ENCODE results near the gene NR2E3.

Gene NR2E3

DNA sequence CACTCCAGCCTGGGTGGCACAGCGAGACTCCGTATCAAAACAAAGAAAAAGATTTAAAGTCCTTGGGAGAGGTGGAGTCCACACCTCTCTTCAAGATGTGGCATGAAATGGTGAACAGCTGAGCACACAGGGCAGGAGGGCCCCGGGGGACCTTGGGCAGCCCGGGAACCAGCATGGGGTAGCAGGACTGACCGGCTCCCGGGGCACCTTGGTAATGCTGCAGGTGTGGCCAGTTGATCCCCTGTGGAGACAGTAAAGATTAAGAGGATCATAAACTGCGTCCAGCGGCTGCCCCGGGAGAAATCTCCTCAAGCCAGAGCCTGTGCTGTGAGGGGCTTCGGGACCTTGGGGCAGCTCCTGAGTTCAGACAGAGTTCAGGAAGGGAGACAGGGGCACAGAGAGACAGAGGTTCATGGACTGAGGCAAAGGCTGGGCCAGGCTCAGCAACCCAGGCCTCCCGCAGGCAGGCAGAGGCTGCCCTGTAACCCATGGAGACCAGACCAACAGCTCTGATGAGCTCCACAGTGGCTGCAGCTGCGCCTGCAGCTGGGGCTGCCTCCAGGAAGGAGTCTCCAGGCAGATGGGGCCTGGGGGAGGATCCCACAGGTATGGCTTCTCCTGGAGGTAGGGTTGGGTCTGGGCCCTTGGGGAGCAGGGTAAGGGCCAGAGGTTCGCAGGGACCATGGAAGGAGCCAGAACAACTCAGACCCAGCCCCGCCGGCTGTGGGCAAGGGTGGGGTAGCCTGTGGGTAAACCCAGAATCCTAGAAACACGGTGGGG is at the start of gene NR2E3:
Gene NR2E3, plus strand, starts transcription at position 299 of the 780 bp plus-strand sequence. Its CDS starts 190 bp downstream, at position 489.
- no peak for DNase-seq

DNA sequence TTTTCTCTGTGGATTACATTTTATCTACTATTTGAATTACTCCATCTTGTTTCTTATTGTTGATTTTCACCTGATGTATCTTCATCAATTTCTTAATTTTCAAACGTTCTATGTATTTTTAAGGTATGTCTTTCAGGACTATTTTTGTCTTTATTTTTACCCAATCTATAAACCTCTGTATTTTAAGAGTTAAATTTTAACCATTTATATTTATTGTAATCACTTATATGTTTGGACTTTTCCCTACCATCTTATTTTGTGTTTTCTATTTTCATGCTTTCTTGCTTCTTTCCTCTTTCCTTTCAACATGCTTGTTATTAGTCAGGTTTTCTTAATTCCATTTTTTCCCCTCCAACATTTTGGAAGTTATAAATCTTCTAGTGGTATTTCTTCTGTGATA is 49.5 kb upstream of the NR2E3 start:
- no peak for DNase-seq

DNA sequence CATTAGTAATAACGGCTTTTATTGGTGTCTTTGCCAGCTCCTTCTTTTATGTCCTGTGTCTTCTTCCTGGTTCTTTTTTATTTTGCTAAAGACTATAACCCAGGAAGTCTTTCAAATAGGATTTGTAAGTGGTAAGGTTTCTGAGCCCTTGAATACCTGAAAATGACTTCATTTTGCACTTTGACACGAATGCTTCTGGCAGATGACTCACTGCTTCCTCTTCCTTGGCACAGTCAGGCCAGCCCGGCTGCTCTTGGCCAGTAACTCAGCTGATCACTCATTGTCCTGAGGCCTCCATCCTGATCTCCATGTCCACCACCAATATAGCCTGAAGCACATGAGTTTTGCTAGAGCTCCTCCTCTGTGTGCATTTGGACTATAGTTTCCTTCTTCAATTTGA is 48.7 kb upstream of the NR2E3 start:
- DNase-seq, result no peak

DNA sequence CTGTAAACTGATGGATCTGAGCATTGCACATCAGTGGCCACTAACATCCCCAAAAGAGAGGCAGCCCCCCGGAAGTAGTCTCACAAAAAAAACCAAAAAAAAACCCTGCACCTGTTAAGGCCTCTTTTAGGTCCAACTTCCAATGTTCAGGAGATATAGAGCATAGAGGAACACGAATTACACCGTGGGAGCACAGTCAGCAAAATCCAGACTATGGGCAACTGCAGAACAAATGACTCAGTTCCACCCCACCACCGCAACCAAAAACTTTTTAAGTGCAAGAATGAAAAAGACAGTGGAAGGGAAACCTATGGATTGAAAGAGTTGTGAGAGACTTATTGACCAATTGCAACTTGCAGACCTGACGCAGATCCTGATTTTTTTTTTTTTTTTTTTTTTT is 42.2 kb upstream of the NR2E3 start:
- DNase-seq, result no peak

DNA sequence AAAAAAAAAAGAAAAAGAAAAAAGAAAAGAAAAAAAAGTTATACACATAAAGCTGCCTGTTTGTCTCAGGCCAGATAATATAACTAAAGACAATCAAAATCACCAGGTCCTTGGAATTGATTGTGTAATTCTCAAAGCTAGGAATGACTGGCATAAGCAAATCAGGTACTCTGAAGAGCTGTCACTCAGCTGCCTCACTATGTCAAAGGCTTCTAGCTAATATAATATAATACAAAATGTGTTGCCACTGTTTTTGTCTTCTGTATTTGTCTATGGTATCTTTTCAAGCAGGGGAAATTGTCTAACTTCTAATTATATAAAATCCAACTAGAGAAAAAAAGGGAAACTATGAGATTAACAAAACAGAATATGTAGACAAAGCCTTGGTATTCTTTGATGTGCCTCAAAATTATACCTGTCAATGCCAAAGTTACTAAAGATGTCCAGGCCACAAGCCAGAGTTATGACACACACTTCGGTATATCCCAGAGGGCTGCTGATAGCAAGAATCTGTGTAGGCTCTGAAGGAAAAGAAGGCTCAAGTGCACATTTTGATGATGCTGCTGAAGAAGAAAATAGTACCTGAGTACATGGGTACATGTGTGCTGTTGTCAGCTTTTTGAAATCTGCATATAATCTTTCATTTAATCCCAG is 37.0 kb upstream of the NR2E3 start:
- no peak for DNase-seq

DNA sequence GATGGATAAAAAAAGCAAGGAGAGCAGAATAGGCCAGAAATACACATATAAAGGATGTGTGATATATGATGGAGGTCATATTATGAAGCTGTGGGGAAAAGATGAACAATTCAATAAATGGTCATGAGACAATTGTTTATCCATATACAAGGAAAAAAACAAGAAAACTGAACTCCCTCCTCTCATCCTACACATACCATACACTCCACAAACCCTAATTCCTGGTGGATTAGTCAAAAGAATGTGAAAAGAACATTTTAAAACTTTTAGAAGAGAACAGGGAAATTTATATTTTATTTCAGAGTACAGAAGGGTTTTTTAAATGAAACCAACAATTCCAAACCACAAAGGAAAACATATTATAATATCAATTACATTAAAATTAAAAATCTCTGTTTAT is 34.5 kb upstream of the NR2E3 start:
- DNase-seq, result no peak

DNA sequence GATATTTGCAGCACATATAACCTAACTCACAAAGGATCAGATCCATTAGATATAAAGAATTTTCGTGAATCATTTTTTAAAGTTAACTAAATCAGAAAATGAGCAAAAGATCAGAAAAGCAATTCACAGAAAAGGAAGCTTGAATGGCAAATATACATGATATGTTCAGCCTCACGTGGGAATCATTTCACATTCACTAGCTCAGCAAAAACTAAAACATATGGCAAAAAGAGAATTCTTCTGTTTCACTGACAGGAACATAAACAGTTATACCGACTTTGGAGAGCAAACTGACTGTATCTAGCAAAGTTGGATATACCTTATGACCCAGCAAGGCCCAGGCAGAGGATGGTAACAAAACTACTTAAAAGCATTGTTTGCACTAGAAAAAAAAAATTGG is 34.0 kb upstream of the NR2E3 start:
- DNase-seq, result no peak

DNA sequence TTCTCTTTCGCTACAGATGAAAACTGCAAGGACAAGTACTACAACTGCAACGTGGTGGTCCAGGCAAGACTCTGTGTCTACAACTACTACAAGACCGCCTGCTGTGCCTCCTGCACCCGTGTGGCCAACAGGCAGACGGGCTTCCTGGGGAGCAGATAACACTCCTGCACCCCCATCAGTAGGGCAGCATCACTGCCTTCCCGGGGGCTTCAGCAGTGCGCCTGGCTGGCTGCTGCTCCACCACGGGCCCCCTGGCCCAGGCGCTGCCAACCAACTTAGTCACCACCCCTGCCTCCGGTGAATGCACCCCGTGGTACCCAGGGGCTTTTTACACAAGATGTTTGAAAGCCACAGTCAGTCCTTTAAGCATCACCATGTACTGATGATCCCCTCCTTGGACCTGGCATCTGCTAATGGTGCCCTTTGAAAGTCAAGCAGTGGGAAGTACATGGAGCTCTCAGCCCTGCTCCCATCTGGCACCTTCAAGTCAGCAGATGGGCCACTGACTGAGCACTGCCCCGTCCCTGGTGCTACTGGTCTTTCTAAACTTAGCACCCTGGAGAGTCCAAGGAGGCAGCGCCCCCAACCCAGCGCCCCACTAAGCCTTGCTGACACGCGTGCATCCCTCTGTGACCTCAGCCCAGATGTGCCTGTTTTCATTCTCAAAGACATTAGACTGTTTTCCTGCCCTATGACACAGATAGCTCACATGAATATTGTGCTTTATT is 33.0 kb upstream of the NR2E3 start:
- no peak for DNase-seq

DNA sequence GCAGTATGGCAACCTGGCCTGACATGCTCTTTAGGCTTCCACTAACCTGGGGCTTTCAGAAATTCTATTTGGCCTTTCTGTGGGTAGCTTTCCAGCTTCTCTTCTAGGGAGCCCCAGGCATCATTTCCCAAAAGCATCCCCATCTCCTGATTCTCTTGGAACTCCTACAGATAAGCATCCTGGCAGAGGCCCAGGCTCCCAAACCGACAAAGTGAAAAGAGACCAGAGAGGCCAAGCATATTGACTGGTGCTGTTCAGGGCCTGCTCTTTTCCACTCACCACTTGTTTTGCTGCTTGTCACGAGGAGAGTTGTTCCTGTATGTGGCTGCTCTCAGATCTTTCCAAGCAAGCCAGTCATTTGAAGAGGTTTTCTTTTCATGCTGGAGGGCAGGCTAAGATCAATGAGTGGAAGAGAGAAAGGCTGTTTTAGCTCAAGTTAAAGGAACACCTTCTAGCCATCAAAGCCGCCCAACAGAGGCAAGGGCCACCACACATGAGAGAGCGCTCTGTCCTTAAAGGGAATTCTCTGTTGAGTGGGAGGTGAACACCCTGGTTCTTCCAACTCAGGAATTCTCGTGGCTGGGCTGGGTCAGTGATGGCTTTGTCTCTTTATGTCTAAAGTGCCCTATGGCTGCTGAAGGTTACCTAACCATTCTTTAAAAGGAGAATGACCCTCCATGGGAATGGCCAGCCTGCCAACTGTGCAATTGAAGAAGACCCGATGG is 31.1 kb upstream of the NR2E3 start:
- DNase-seq, result no peak

DNA sequence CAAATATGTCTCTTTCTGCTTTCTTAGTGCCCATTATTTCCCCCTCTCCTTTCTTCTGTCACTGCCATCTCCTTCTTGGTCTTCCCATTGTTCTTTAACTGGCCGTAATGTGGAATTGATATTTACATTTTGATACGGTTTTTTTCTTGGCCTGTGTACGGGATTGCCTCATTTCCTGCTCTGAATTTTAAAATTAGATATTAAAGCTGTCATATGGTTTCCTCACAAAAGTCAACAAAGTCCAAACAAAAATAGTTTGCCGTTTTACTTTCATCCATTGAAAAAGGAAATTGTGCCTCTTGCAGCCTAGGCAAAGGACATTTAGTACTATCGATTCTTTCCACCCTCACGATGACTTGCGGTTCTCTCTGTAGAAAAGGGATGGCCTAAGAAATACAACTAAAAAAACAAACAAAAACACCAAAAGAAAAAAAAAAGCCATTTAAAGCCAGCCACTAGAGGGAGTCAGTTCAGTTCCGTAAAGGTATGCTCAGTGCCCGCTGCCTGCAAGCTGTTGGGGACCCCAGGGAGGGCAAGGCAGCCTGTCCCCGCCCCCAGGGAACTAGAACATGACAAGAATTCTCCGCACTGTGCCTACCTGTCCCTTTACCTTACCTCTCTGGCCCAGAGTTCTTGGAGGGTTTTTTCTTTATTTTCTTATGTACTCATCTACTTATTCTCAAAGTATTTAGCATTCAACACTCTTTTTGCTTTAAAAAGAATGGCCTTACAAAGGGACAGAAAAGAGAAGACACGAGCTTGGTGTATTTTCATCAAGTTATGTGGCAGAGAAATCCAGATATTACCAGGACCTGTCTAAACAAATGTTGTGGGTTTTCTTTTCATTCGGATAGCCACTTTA is 30.0 kb upstream of the NR2E3 start:
- no peak for DNase-seq

DNA sequence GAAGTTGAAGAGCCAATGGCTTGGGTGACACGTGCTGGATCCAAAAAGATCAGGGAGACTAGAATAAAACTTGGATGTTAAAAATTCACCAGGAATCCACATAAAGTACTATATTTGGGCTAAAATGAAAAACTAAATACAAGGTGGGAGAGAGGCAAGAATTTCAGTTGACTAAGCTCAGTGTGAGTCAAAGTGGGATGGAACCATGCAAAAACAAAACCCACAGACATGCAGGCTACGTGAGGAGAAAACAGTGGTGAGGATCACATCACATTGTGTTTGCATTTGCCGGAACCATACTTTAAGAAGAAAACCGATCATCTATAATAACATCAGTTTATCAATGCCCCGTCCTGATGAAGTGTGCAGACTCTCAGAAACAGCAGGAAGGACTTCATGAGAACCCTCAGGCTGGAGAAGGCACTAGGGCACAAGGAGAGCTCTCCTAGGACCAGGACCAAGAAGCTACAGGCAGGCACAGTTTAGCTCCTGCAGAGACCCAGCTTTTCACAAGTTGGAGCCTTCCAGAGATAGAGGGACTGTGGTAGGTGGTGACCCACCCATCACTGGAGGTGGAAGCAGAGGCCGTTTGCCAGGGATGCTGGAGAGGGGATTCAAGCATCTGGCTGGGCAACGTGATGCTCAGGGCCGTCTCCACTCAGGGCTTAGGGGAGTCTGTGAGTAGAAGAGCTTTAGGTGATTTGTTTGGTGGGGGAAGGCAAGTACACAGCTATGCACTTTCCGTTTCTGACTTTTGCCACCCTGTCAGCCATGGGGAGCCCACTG is 29.0 kb upstream of the NR2E3 start:
- no peak for DNase-seq

DNA sequence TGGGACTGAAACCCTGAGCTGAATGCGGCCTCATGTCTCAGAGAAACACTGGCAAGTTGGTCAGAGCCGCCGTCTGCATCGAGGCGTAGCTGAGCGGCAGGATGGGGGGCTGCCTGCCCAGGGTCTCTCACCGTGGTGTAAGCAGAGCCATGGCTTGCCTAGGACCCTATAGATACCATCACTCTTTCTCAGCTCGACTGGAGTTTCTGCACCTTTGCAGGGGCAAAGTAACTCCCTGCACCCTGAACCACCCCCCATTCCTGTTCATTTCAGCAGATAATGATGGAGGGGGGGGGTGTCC is 28.4 kb upstream of the NR2E3 start:
- DNase-seq, result no peak

DNA sequence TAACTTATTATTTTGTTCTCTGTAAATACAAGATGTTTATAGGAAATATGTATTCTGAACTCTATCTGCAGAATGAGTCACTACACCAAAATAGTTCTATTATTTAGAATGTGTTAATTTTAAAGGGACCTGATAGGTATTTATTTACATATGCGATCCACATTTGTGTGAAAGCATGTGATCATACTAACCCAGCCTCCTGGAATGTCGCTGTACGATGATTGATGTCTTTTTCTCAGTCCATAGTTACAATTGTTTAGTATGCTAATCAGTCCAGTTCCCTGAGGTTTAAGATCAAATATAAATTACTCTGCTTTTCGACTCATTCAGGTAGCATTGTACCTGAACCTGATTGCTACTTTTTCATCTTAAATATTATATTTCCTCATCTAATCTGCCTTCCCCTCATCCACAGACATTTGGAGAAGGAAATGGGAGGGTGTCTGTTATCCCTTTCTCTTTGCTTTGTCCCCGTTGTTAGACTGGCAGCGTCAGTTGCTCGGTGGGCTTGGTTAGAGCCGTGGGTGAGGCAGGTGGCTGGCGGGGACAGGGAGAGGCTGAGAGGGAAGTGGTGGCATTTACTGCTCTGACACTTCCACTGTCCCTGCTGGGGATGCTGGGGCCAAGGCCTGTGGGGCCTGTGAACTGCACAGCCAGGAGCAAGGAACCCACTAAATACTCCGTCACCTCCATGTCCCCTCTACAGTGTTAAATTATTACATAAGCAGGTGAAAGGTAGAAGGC is 27.8 kb upstream of the NR2E3 start:
- DNase-seq, result no peak

DNA sequence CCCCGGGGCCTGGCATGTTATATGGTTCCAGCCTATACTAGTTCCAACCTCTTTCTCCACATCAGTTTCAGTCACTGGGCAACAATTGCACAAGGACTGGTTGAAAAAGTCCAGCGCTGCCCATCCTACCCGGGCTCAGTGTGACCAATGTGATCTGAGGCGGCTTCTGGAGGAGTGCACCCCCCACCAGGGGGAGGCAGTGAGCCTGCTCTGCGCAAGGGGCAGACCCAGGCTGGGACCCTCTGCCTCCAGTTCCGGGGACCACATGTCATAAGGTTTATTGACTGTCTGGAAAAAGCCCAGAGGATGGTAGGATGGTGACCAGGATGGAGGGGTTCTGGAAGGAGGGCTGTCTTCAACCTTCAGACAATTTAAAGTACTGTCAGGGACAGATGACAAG is 25.6 kb upstream of the NR2E3 start:
- DNase-seq, result no peak

DNA sequence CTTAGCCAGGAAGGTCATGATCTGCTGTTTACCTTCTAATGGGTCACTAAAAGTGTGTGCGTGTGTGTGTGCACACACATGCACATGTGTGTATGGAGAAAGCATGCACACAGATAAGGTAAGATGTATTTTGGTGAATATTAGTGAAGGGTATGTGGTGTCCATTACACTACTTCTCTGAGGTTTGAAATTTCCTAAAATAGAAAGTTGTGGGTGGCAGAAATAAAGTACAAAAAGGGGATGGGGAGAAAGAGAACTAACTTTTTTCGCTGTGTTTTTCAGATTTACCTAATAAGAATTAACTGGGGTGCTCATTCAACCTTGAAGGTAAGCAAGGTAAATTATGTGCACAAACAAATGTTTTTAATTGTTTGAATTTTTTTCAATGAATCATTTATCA is 24.4 kb upstream of the NR2E3 start:
- DNase-seq, result no peak

DNA sequence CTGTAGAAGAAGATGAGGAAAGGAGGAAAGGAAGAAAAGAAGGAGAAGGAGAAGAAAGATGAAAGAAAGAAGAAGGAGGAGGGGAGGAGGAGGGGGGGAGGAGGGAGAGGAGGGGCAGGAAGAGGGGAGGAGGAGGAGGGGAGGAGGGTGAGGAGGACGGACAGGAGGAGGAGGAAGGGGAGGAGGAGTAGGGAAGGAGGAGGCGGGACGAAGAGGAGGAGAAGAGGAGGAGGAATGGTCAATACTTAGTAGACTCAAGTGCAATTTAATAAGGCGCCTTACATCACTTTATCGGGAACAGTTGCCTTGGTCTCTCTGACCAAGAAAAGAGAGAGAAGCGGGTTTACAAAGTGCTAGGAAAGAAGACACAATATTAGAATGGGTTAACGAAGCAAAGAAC is 23.7 kb upstream of the NR2E3 start:
- DNase-seq, result no peak

DNA sequence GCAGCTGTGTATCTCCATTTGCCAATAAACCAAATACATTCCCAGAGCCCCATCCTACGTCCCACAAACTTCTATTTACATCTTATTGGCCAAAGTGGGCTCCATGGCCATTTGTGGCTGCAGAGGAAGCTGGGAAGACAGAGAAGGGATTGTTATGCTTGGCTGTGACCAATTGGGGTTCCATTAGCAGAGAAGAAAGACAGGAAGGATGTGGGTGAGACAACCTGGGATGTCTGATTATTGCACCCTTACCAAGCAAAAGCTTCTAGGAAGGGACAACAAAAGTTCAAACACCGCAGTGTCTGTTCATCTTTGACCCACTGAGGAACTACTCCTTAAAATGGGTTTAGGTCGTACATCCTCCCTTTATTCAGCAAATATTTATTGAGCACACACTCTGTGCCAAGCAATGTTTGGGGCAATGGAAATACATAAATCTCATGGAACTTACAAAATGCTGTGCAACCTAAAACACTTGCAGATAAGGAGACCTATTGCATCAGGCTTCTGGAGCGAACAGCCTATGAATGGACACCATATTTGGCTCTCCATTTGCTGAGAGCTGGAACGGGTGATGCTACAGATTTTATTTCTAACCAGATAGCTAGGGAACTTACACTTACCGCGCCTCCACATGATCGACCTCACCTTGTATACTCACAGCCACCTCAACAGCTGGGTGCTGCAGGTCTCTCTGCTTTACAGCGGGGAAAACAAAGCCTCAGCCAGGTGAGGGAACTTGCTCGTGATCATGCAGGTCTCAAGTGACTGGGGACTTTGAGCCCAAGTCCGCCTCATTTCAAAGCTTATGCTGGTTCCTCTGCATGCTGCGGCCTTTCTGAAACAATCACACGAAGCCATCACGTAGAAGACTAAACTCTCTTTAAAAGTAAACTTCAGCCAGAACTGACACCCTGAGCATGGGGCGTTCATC is 21.4 kb upstream of the NR2E3 start:
- DNase-seq, result no peak

DNA sequence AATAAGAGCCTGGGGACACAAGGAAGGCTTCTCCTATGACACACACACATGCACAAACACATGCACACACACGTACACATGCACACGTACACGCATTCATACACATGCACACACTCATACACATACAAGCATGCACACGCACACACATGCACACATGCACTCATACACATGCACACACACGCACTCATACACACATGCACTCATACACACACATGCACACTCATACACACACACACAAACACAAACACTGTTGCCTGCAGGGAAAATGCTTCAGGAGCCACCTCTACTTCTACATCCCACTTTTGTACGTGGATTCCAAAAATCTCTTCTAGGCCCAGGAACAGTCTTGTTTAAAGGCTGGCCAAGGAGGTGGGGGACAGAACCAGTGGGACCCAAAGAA is 20.7 kb upstream of the NR2E3 start:
- no peak for DNase-seq

DNA sequence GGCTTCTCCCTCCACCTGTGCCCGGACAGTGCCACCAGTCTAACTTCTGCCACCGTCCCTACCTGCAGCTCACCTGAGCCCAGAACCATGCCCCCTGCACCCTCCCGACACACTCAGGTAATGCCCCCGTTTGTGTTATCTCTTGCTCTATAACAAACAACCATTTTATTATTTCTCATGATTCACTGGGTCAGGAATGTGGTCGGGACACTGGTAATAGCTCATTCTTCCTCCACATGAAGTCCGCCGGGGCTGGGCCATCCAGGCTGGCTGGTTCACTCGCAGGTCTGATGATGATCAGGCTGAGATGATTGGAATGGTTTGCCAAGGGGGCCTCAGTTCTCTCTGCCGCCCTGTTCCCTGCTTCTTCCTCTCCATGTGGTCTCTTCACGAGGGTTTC is 20.3 kb upstream of the NR2E3 start:
- no peak for DNase-seq

DNA sequence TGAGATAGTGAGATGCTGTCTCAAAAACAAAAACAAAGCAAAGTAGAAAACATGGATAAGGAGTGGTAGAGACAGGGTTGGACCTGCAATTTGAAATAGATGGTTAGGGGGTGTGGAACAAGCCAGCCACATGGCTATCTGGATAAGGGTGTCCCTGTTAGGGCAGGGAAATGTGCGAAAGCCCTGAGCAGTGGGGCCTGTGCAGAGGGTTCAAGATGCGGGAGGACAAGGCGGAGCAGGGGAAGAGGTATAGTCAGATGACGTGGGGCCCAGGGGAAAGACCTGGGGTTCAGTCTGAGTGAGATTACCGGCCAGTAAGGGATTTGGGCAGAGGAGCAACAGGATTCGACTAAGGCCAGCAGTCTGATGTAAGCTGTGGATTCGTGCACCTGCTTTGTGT is 18.4 kb upstream of the NR2E3 start:
- no peak for DNase-seq

Measured in cortex of kidney (tissue), 1 donor.